A673 (cell line): ENCODE data around the gene CEP112. TPM values are rescaled to one million over a fixed set of nuclear protein-coding genes. Genes with fewer than 3 reads are reported as not detected.

Experiments used
- BruUV-seq: library from RNA; stranded (reverse); fragments of 400-500 nt; replicated peaks from 2 replicates; lab custom pipeline; 2021; lab: Mats Ljungman, UMichigan
- CTCF ChIA-PET: fragments of 300-600 bp; sonication (Branson Sonifier 250); formaldehyde crosslinking; loops from one replicate; lab custom pipeline; 2022; ENCODE audit warnings: antibody characterized with exemption; lab: Charles Lee
- POLR2A ChIA-PET: fragments of 300-600 bp; sonication (Branson Sonifier 250); formaldehyde crosslinking; loops from one replicate; lab custom pipeline; 2022; ENCODE audit warnings: antibody characterized with exemption; ENCODE audit not compliant: low non-redundant PET; lab: Charles Lee
- DNase-seq: peaks from one replicate; pipeline ENCODE4 v3.0.0-alpha.2; 2015; ENCODE audit warnings: low spot score
- H3K27ac ChIP-seq: fragments of 200-600 bp; sonication (generic); 2 replicates; pipeline ENCODE4 v1.5.1; 2016; ENCODE audit warnings: mixed run types, low read depth, mild to moderate bottlenecking, mixed read lengths, antibody characterized with exemption, low read length; ENCODE audit not compliant: poor library complexity, severe bottlenecking
- H3K27me3 ChIP-seq: fragments of 200-600 bp; sonication (generic); replicated peaks from 2 replicates; pipeline ENCODE4 v1.6.1; 2017; ENCODE audit warnings: mixed run types, low read depth, mild to moderate bottlenecking, mixed read lengths, antibody characterized with exemption, low read length; ENCODE audit not compliant: insufficient read depth, poor library complexity
- H3K36me3 ChIP-seq: fragments of 200-600 bp; sonication (generic); 2 replicates; pipeline ENCODE4 v1.6.1; 2016; ENCODE audit warnings: mixed run types, mild to moderate bottlenecking, mixed read lengths, antibody characterized with exemption, low read length; ENCODE audit not compliant: insufficient read depth, poor library complexity, severe bottlenecking
- H3K4me1 ChIP-seq: fragments of 200-600 bp; sonication (generic); 2 replicates; pipeline ENCODE4 v1.6.1; 2017; ENCODE audit warnings: mixed run types, mild to moderate bottlenecking, mixed read lengths, antibody characterized with exemption, low read length; ENCODE audit not compliant: insufficient read depth, poor library complexity, severe bottlenecking
- H3K4me3 ChIP-seq: fragments of 200-600 bp; sonication (generic); 2 replicates; pipeline ENCODE4 v1.5.1; 2016; ENCODE audit warnings: low read depth, mixed run types, mild to moderate bottlenecking, mixed read lengths, low read length; ENCODE audit not compliant: poor library complexity, severe bottlenecking
- H3K9me3 ChIP-seq: fragments of 200-600 bp; sonication (generic); 2 replicates; pipeline ENCODE4 v1.6.1; 2016; ENCODE audit warnings: mixed run types, low read depth, mild to moderate bottlenecking, mixed read lengths, antibody characterized with exemption, low read length; ENCODE audit not compliant: poor library complexity, severe bottlenecking
- EZH2 ChIP-seq: fragments of 200-600 bp; sonication (generic); IDR thresholded peaks from 2 replicates; pipeline ENCODE4 v1.6.1; 2017; ENCODE audit warnings: borderline replicate concordance, low read depth, mild to moderate bottlenecking, mixed read lengths, antibody characterized with exemption, low read length; ENCODE audit not compliant: poor library complexity, severe bottlenecking
- intact Hi-C: fragments of 100-400 bp; cut with micrococcal nuclease; formaldehyde crosslinking; loops from one replicate; pipeline ENCODE4 v1.10.0; 2022; ENCODE audit not compliant: unreplicated experiment
- total RNA-seq: library from RNA; stranded (reverse); gene quantifications from 2 replicates; pipeline ENCODE4 v1.2.3, GENCODE V29; 2021
- TF ChIP-seq, protein P1 (sequence below): fragments of 300-800, 200-600 bp; sonication (generic); conservative IDR thresholded peaks from 2 replicates; pipeline ENCODE4 v1.5.1; 2017; ENCODE audit warnings: low read depth, mild to moderate bottlenecking, antibody characterized with exemption, low read length, moderate library complexity, mixed read lengths

Gene CEP112
- total RNA-seq, 1 experiment from 2014 or later: 27.2 TPM

DNA sequence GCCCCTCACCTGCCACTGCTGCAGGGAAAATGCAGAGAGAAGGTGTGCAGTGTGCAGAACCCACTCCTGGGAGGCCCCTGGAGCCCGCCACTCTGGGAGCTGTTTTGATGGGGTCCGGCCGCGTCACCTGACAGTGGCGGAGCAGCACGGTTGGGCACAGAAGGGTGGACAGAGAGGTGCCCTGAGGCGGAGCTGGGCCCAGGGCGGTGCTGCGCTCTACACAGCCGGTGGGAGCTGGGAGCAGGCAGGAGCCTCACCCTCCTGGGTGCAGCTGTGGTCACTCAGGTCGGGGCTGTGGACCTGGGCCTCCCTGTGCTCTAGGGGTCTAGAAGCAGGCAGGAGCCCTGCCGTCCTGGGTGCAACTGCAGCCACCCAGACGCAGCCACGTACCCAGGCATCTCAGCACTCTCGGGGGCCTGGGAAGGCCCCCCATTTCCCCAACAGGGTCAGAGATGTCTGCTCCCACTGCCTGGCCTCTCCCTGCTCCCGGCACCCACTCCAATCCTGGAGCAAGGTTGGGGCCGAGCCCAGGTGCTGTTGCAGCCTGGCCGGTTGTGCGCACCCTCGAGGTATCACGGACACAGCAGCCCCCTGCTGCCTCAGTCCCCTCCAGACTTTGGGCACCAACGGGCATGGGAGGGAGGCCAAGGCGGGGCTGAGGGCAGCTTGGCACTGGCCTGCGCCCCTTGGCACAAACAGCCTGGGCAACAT, 326.1 kb downstream of the CEP112 start:
- no peaks in the 10 kb centered on the region for H3K9me3 ChIP-seq
- no peaks in the 10 kb centered on the region for H3K4me1 ChIP-seq
- H3K27me3 ChIP-seq: no peaks in the 10 kb centered on the region
- no peak overlapping the region for H3K4me3 ChIP-seq
- no peak for TF ChIP-seq EZH2
- TF ChIP-seq, protein P1, sequence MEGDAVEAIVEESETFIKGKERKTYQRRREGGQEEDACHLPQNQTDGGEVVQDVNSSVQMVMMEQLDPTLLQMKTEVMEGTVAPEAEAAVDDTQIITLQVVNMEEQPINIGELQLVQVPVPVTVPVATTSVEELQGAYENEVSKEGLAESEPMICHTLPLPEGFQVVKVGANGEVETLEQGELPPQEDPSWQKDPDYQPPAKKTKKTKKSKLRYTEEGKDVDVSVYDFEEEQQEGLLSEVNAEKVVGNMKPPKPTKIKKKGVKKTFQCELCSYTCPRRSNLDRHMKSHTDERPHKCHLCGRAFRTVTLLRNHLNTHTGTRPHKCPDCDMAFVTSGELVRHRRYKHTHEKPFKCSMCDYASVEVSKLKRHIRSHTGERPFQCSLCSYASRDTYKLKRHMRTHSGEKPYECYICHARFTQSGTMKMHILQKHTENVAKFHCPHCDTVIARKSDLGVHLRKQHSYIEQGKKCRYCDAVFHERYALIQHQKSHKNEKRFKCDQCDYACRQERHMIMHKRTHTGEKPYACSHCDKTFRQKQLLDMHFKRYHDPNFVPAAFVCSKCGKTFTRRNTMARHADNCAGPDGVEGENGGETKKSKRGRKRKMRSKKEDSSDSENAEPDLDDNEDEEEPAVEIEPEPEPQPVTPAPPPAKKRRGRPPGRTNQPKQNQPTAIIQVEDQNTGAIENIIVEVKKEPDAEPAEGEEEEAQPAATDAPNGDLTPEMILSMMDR: no peak
- intact Hi-C loops: no loop called here
- H3K36me3 ChIP-seq: no peaks in the 10 kb centered on the region
- CTCF ChIA-PET: no interaction called here
- no peak for DNase-seq
- no peak overlapping the region for H3K27ac ChIP-seq
- POLR2A ChIA-PET: no interaction called here
- no TSS peak for BruUV-seq

- no peak for DNase-seq
- ChIA-PET CTCF (no interaction called here), POLR2A (no interaction called here)
- no peak overlapping the region for H3K27ac ChIP-seq
- no peak overlapping the region for H3K4me3 ChIP-seq
- no peaks in the 10 kb centered on the region for H3K36me3 ChIP-seq
- TF ChIP-seq, protein P1: no peak
- no peak for TF ChIP-seq EZH2
- BruUV-seq: no TSS peak
- intact Hi-C loops: no loop called here
- no peaks in the 10 kb centered on the region for H3K27me3 ChIP-seq
- no peaks in the 10 kb centered on the region for H3K9me3 ChIP-seq
- no peaks in the 10 kb centered on the region for H3K4me1 ChIP-seq
Observed at GRCh38 chr17:65864394-65864793, 327.5 kb downstream of the CEP112 start.

GRCh38 chr17:65857718-65858117, 334.2 kb downstream of the CEP112 start:
- Histone ChIP-seq H3K9me3 (no peaks in the 10 kb centered on the region), H3K27ac (no peak overlapping the region), H3K4me3 (no peak overlapping the region), H3K27me3 (no peaks in the 10 kb centered on the region), H3K36me3 (no peaks in the 10 kb centered on the region), H3K4me1 (no peaks in the 10 kb centered on the region)
- no peak for DNase-seq
- CTCF ChIA-PET: no interaction called here
- POLR2A ChIA-PET: no interaction called here
- no TSS peak for BruUV-seq
- TF ChIP-seq, protein P1: no peak
- no peak for TF ChIP-seq EZH2
- intact Hi-C loops: no loop called here
